ENCODE data around the gene ARMC7. TPM values are rescaled to one million over a fixed set of nuclear protein-coding genes. Genes with fewer than 3 reads are reported as not detected.

ARMC7 gene
- total and polyA plus RNA-seq, 2 of the 13 experiments (the other 11 are each of a cell fraction or from before 2014, with no cell fraction given) = 3.9 to 4.2 TPM

DNA sequence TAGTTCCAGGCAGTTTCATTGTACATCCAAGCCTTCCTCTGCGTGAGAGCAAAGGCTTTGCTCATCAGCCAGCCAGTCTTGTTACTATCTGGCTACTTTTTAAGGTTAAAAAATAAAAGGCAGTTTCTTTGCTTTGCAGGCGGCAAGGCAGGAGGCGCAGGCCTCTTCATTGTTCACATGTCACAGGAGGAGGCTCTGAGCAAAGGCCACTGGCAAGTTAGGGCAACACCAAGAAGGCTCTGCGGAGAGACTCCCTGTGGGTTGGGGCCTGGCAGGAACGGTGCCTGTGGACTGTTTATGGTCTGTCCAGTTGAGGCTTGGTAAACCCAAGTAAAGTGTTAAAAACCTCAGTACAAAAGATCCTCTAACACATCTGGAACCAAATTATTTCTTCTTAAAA is 25.7 kb downstream of the ARMC7 start (continued):
- TF ChIP-seq, protein P1, sequence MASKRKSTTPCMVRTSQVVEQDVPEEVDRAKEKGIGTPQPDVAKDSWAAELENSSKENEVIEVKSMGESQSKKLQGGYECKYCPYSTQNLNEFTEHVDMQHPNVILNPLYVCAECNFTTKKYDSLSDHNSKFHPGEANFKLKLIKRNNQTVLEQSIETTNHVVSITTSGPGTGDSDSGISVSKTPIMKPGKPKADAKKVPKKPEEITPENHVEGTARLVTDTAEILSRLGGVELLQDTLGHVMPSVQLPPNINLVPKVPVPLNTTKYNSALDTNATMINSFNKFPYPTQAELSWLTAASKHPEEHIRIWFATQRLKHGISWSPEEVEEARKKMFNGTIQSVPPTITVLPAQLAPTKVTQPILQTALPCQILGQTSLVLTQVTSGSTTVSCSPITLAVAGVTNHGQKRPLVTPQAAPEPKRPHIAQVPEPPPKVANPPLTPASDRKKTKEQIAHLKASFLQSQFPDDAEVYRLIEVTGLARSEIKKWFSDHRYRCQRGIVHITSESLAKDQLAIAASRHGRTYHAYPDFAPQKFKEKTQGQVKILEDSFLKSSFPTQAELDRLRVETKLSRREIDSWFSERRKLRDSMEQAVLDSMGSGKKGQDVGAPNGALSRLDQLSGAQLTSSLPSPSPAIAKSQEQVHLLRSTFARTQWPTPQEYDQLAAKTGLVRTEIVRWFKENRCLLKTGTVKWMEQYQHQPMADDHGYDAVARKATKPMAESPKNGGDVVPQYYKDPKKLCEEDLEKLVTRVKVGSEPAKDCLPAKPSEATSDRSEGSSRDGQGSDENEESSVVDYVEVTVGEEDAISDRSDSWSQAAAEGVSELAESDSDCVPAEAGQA (IDR thresholded peaks at IDR 0.05; ENCODE audit: low read depth) = no peak
- TF ChIP-seq, protein P1 (CRISPR knock-in tag; IDR thresholded peaks at IDR 0.05; ENCODE audit: borderline replicate concordance) = no peak
- TF ChIP-seq, protein P2, sequence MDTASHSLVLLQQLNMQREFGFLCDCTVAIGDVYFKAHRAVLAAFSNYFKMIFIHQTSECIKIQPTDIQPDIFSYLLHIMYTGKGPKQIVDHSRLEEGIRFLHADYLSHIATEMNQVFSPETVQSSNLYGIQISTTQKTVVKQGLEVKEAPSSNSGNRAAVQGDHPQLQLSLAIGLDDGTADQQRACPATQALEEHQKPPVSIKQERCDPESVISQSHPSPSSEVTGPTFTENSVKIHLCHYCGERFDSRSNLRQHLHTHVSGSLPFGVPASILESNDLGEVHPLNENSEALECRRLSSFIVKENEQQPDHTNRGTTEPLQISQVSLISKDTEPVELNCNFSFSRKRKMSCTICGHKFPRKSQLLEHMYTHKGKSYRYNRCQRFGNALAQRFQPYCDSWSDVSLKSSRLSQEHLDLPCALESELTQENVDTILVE (CRISPR knock-in tag; IDR thresholded peaks at IDR 0.05) = no peak
- TF ChIP-seq GATAD1 (CRISPR knock-in tag; IDR thresholded peaks at IDR 0.05) (no peak), ZNF350 (CRISPR knock-in tag; IDR thresholded peaks at IDR 0.05; ENCODE audit: borderline replicate concordance, low read depth) (no peak)

DNA sequence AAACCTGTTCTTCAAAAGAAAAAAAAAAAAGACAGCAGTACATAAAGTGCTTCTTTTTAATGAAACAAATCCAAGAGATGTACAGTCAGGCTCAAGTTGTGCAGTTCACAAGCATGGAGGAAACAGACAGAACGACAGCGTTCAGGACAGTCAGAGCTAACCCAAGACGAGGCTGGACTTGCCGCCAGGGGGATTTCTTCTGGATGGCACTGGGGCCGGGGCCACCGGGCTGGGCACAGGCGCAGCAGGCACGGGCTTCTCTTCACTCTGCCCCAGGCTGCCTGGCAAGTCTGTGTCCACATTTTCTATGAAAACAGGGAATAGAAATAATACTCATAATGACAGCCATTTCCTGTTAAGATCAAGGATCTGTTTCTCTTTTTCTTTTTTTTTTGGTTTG is 26.2 kb downstream of the ARMC7 start:
- BruUV-seq (replicated peaks) = no TSS peak
- ATAC-seq (no peak), DNase-seq (ENCODE audit: low spot score) (no peak), FAIRE-seq (no peak)
- H3K79me2 ChIP-seq (ENCODE audit: insufficient read depth, low read length) = no peaks in the 10 kb centered on the region
- ChIA-PET CTCF (ENCODE audit: low intra/inter-chr PET ratio, low total read pairs) (no interaction called here), POLR2A (no interaction called here)
- in situ Hi-C loops (cut with HindIII; ENCODE audit: extremely low pct_ligation_motif_present, low pct_unique_long_range_greater_than_20kb) = no loop called here
- intact Hi-C loops (cut with micrococcal nuclease; ENCODE audit: unreplicated experiment) = no loop called here
- H3K27ac ChIP-seq (ENCODE audit: extremely low read length, insufficient read depth, low read length) = no peak overlapping the region
- no peak overlapping the region for H3K9ac ChIP-seq (ENCODE audit: insufficient read depth, low read depth, low read length)
- H4K20me1 ChIP-seq (ENCODE audit: insufficient read depth, low read length) = no peaks in the 10 kb centered on the region
- no peak overlapping the region for H3K4me2 ChIP-seq (ENCODE audit: low read depth, low read length)
- 95% methylated on average over 8 of the region's 8 CpGs for WGBS (ENCODE audit: low lambda C conversion rate)
- H3K27me3 ChIP-seq (ENCODE audit: control insufficient read depth in 1 of 2, insufficient read depth in 2 of 2, low read length in 2 of 2) = no peaks in the 10 kb centered on the region
- no peak overlapping the region for H3K4me3 ChIP-seq (replicated peaks in 1 of 3; ENCODE audit: insufficient read depth in 1 of 3, low read depth in 2 of 3, low read length in 3 of 3)
- H3K4me1 ChIP-seq (ENCODE audit: insufficient read depth, low read length) = peaks cover 17% of the 10 kb centered on the region
- peaks cover 8 to 35% of the 10 kb centered on the region in 2 experiments for H3K36me3 ChIP-seq (replicated peaks in 1 of 2; ENCODE audit: control insufficient read depth in 1 of 2, insufficient read depth in 2 of 2, low read length in 2 of 2)
- no peaks in the 10 kb centered on the region for H3K9me3 ChIP-seq (ENCODE audit: low read length)
- H2AFZ ChIP-seq (ENCODE audit: low read length) = no peak overlapping the region
- TF ChIP-seq, protein P3, sequence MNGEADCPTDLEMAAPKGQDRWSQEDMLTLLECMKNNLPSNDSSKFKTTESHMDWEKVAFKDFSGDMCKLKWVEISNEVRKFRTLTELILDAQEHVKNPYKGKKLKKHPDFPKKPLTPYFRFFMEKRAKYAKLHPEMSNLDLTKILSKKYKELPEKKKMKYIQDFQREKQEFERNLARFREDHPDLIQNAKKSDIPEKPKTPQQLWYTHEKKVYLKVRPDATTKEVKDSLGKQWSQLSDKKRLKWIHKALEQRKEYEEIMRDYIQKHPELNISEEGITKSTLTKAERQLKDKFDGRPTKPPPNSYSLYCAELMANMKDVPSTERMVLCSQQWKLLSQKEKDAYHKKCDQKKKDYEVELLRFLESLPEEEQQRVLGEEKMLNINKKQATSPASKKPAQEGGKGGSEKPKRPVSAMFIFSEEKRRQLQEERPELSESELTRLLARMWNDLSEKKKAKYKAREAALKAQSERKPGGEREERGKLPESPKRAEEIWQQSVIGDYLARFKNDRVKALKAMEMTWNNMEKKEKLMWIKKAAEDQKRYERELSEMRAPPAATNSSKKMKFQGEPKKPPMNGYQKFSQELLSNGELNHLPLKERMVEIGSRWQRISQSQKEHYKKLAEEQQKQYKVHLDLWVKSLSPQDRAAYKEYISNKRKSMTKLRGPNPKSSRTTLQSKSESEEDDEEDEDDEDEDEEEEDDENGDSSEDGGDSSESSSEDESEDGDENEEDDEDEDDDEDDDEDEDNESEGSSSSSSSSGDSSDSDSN (CRISPR knock-in tag; IDR thresholded peaks at IDR 0.05) = no peak
- no peak for TF ChIP-seq HCFC1 (IDR thresholded peaks at IDR 0.05; ENCODE audit: low read depth, low read length)
- TF ChIP-seq ZNF547 (CRISPR knock-in tag; IDR thresholded peaks at IDR 0.05) = no peak
- TF ChIP-seq, protein P4, sequence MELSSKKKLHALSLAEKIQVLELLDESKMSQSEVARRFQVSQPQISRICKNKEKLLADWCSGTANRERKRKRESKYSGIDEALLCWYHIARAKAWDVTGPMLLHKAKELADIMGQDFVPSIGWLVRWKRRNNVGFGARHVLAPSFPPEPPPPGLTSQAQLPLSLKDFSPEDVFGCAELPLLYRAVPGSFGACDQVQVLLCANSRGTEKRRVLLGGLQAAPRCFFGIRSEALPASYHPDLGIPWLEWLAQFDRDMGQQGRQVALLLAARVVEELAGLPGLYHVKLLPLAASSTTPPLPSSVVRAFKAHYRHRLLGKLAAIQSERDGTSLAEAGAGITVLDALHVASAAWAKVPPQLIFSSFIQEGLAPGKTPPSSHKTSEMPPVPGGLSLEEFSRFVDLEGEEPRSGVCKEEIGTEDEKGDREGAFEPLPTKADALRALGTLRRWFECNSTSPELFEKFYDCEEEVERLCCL (CRISPR knock-in tag; IDR thresholded peaks at IDR 0.05; ENCODE audit: borderline replicate concordance) = no peak
- TF ChIP-seq, protein P5, sequence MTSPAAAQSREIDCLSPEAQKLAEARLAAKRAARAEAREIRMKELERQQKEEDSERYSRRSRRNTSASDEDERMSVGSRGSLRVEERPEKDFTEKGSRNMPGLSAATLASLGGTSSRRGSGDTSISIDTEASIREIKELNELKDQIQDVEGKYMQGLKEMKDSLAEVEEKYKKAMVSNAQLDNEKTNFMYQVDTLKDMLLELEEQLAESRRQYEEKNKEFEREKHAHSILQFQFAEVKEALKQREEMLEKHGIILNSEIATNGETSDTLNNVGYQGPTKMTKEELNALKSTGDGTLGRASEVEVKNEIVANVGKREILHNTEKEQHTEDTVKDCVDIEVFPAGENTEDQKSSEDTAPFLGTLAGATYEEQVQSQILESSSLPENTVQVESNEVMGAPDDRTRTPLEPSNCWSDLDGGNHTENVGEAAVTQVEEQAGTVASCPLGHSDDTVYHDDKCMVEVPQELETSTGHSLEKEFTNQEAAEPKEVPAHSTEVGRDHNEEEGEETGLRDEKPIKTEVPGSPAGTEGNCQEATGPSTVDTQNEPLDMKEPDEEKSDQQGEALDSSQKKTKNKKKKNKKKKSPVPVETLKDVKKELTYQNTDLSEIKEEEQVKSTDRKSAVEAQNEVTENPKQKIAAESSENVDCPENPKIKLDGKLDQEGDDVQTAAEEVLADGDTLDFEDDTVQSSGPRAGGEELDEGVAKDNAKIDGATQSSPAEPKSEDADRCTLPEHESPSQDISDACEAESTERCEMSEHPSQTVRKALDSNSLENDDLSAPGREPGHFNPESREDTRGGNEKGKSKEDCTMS (CRISPR knock-in tag; conservative IDR thresholded peaks at IDR 0.05) = no peak
